Measurements from ENCODE around the gene F10.

GRCh38 chr13:113096745-113097305 is 25.8 kb upstream of the F10 start:
- TF ChIP-seq POLR2AphosphoS5 (IDR thresholded peaks at IDR 0.05; ENCODE audit: low read depth, low read length) (no peak), POLR2A (IDR thresholded peaks at IDR 0.05; ENCODE audit: low read depth, low read length) (no peak)
